Astrocyte (in vitro differentiated cells and primary cell): ENCODE results near the gene USHBP1. TPM values are rescaled to one million over a fixed set of nuclear protein-coding genes. Genes with fewer than 3 reads are reported as not detected.

Source experiments
- DNase-seq: peaks from one replicate; pipeline ENCODE4 v3.0.0-alpha.2; 2010; ENCODE audit warnings: low read depth
- FAIRE-seq: peaks from 2 replicates; lab custom pipeline; 2011; peaks lifted over from hg19 to GRCh38; lab: Jason Lieb, UNC
- H2AFZ ChIP-seq: 2 replicates; pipeline ENCODE4 v1.6.0; 2012; ENCODE audit warnings: low read depth, low read length, inconsistent platforms
- H3K27ac ChIP-seq: 2 replicates; pipeline ENCODE4 v1.5.1; 2011; ENCODE audit warnings: low read depth, low read length, inconsistent platforms
- H3K27me3 ChIP-seq: 2 replicates; pipeline ENCODE4 v1.6.0; 2011; ENCODE audit warnings: low read length, inconsistent platforms; ENCODE audit not compliant: insufficient read depth
- H3K36me3 ChIP-seq: 2 replicates; pipeline ENCODE4 v1.5.1; 2011; ENCODE audit warnings: low read length, inconsistent platforms; ENCODE audit not compliant: insufficient read depth
- H3K4me1 ChIP-seq: 2 replicates; pipeline ENCODE4 v1.5.1; 2011; ENCODE audit warnings: low read length, inconsistent platforms; ENCODE audit not compliant: insufficient read depth
- H3K4me2 ChIP-seq: 2 replicates; pipeline ENCODE4 v1.6.0; 2012; ENCODE audit warnings: low read length, inconsistent platforms
- H3K4me3 ChIP-seq: 2 replicates; pipeline ENCODE4 v1.5.1; 2011; ENCODE audit warnings: low read depth, mild to moderate bottlenecking, low read length, inconsistent platforms; ENCODE audit not compliant: insufficient read depth
- H3K79me2 ChIP-seq: 2 replicates; pipeline ENCODE4 v1.6.0; 2012; ENCODE audit warnings: mild to moderate bottlenecking, low read length, inconsistent platforms; ENCODE audit not compliant: insufficient read depth
- H3K9ac ChIP-seq: 2 replicates; pipeline ENCODE4 v1.6.0; 2012; ENCODE audit warnings: mild to moderate bottlenecking, low read length, inconsistent platforms
- H3K9me3 ChIP-seq: 2 replicates; pipeline ENCODE4 v1.5.1; 2012; ENCODE audit warnings: low read depth, mild to moderate bottlenecking, low read length, inconsistent platforms; ENCODE audit not compliant: insufficient read depth
- H4K20me1 ChIP-seq: 2 replicates; pipeline ENCODE4 v1.6.0; 2012; ENCODE audit warnings: low read length, inconsistent platforms; ENCODE audit not compliant: insufficient read depth
- H3K27ac Mint-ChIP-seq: one replicate; pipeline ENCODE4 v1.8.0; 2021; ENCODE audit warnings: mild to moderate bottlenecking, mixed read lengths; ENCODE audit not compliant: unreplicated experiment
- H3K27me3 Mint-ChIP-seq: one replicate; pipeline ENCODE4 v1.8.0; 2021; ENCODE audit warnings: low read depth, mixed read lengths; ENCODE audit not compliant: unreplicated experiment
- H3K36me3 Mint-ChIP-seq: one replicate; pipeline ENCODE4 v1.8.0; 2021; ENCODE audit warnings: low read depth, mixed read lengths; ENCODE audit not compliant: unreplicated experiment
- H3K4me1 Mint-ChIP-seq: one replicate; pipeline ENCODE4 v1.8.0; 2021; ENCODE audit warnings: low read depth, mixed read lengths; ENCODE audit not compliant: unreplicated experiment
- H3K4me3 Mint-ChIP-seq: one replicate; pipeline ENCODE4 v1.8.0; 2021; ENCODE audit warnings: mild to moderate bottlenecking, moderate library complexity, mixed read lengths; ENCODE audit not compliant: unreplicated experiment
- H3K9me3 Mint-ChIP-seq: one replicate; pipeline ENCODE4 v1.8.0; 2021; ENCODE audit warnings: mild to moderate bottlenecking, mixed read lengths; ENCODE audit not compliant: unreplicated experiment
- CTCF ChIP-seq: IDR thresholded peaks from 2 replicates; pipeline ENCODE4 v1.5.1; 2011; ENCODE audit warnings: low read depth, mild to moderate bottlenecking, inconsistent platforms, low read length, moderate library complexity; ENCODE audit not compliant: insufficient read depth
- EZH2 ChIP-seq: IDR thresholded peaks from 2 replicates; pipeline ENCODE4 v1.6.1; 2012; ENCODE audit warnings: mild to moderate bottlenecking, low read length, inconsistent platforms; ENCODE audit not compliant: insufficient read depth
- total RNA-seq: library from RNA; stranded (reverse); gene quantifications from 2 replicates; pipeline ENCODE4 v1.2.1, GENCODE V29; 2021

The USHBP1 gene
- total RNA-seq, 1 donor from 2014 or later = 0.27 TPM

GRCh38 chr19:17303167-17303939 is 38.8 kb upstream of the USHBP1 start, which contains the start of gene ABHD8:
Gene ABHD8 (minus strand): TSS chr19:17303425. CDS start chr19:17301616, 1,809 bp downstream.
- H3K4me3 Mint-ChIP-seq = peak within 1 kb of the TSS; percentile 78
- H3K79me2 ChIP-seq = peaks cover 7% of the 10 kb centered on the region
- H3K4me2 ChIP-seq = peak within 1 kb of the TSS; percentile 87
- no peaks in the 10 kb centered on the region for H3K27me3 Mint-ChIP-seq
- H3K9me3 ChIP-seq = no peaks in the 10 kb centered on the region
- no peak within 1 kb of the TSS for H3K27ac ChIP-seq
- H3K36me3 ChIP-seq = no peaks in the 10 kb centered on the region
- DNase-seq (peak; percentile 81), FAIRE-seq (no peak)
- H2AFZ ChIP-seq = peak within 1 kb of the TSS; percentile 67
- peak within 1 kb of the TSS; percentile 57 for H3K4me3 ChIP-seq
- TF ChIP-seq CTCF = no peak
- TF ChIP-seq EZH2 = no peak
- H3K9ac ChIP-seq = peak within 1 kb of the TSS; percentile 75
- peaks cover 3% of the 10 kb centered on the region for H4K20me1 ChIP-seq
- H3K4me1 Mint-ChIP-seq = peaks cover 1% of the 10 kb centered on the region
- no peaks in the 10 kb centered on the region for H3K27me3 ChIP-seq
- H3K27ac Mint-ChIP-seq = no peak within 1 kb of the TSS
- H3K9me3 Mint-ChIP-seq = no peaks in the 10 kb centered on the region
- peaks cover 12% of the 10 kb centered on the region for H3K4me1 ChIP-seq
- peaks cover 2% of the 10 kb centered on the region for H3K36me3 Mint-ChIP-seq

GRCh38 chr19:17302391-17303166 is 38.0 kb upstream of the USHBP1 start:
- Mint-ChIP-seq H3K27ac (no peak overlapping the region), H3K9me3 (no peaks in the 10 kb centered on the region), H3K4me1 (peaks cover 1% of the 10 kb centered on the region), H3K36me3 (peaks cover 2% of the 10 kb centered on the region), H3K4me3 (peak overlapping the region; percentile 78), H3K27me3 (no peaks in the 10 kb centered on the region)
- Histone ChIP-seq H3K9me3 (no peaks in the 10 kb centered on the region), H3K79me2 (peaks cover 7% of the 10 kb centered on the region), H3K27me3 (no peaks in the 10 kb centered on the region), H3K27ac (no peak overlapping the region), H2AFZ (peak overlapping the region; percentile 67), H3K4me3 (peak overlapping the region; percentile 57), H3K4me1 (peaks cover 12% of the 10 kb centered on the region), H3K9ac (peak overlapping the region; percentile 75), H4K20me1 (peaks cover 3% of the 10 kb centered on the region), H3K4me2 (peak overlapping the region; percentile 87), H3K36me3 (no peaks in the 10 kb centered on the region)
- TF ChIP-seq CTCF (no peak), EZH2 (no peak)
- no peak for FAIRE-seq
- no peak for DNase-seq
